WTC11 (cell line): ENCODE measurements around the gene ATP2B2.

Experiments
- IRF2 ChIP-seq: sonication (generic); formaldehyde crosslinking; IDR thresholded peaks from 2 replicates; pipeline ENCODE4 v1.8.0; 2022; ENCODE audit warnings: low read depth, missing genetic modification reagents, borderline replicate concordance
- SP1 ChIP-seq: sonication (generic); formaldehyde crosslinking; conservative IDR thresholded peaks from 2 replicates; pipeline ENCODE4 v1.8.1; 2022; ENCODE audit warnings: missing genetic modification reagents
- TF ChIP-seq, protein P1 (sequence below): sonication (generic); formaldehyde crosslinking; IDR thresholded peaks from 2 replicates; pipeline ENCODE4 v1.8.0; 2022; ENCODE audit warnings: mild to moderate bottlenecking, missing genetic modification reagents
- TF ChIP-seq, protein P2 (sequence below): fragments of 250-450 bp; sonication (Bioruptor Pico); IDR thresholded peaks from 2 replicates; pipeline ENCODE4 v1.9.0; 2021; ENCODE audit warnings: mild to moderate bottlenecking, borderline replicate concordance
- TF ChIP-seq, protein P3 (sequence below): fragments of 200-600 bp; IDR thresholded peaks from 2 replicates; pipeline ENCODE4 v1.8.0; 2022; ENCODE audit warnings: antibody characterized with exemption

- TF ChIP-seq, protein P1, sequence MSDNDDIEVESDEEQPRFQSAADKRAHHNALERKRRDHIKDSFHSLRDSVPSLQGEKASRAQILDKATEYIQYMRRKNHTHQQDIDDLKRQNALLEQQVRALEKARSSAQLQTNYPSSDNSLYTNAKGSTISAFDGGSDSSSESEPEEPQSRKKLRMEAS (CRISPR knock-in tag), result no peak
- TF ChIP-seq, protein P2, sequence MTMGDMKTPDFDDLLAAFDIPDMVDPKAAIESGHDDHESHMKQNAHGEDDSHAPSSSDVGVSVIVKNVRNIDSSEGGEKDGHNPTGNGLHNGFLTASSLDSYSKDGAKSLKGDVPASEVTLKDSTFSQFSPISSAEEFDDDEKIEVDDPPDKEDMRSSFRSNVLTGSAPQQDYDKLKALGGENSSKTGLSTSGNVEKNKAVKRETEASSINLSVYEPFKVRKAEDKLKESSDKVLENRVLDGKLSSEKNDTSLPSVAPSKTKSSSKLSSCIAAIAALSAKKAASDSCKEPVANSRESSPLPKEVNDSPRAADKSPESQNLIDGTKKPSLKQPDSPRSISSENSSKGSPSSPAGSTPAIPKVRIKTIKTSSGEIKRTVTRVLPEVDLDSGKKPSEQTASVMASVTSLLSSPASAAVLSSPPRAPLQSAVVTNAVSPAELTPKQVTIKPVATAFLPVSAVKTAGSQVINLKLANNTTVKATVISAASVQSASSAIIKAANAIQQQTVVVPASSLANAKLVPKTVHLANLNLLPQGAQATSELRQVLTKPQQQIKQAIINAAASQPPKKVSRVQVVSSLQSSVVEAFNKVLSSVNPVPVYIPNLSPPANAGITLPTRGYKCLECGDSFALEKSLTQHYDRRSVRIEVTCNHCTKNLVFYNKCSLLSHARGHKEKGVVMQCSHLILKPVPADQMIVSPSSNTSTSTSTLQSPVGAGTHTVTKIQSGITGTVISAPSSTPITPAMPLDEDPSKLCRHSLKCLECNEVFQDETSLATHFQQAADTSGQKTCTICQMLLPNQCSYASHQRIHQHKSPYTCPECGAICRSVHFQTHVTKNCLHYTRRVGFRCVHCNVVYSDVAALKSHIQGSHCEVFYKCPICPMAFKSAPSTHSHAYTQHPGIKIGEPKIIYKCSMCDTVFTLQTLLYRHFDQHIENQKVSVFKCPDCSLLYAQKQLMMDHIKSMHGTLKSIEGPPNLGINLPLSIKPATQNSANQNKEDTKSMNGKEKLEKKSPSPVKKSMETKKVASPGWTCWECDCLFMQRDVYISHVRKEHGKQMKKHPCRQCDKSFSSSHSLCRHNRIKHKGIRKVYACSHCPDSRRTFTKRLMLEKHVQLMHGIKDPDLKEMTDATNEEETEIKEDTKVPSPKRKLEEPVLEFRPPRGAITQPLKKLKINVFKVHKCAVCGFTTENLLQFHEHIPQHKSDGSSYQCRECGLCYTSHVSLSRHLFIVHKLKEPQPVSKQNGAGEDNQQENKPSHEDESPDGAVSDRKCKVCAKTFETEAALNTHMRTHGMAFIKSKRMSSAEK (CRISPR knock-in tag), result no peak
- TF ChIP-seq, protein P3, sequence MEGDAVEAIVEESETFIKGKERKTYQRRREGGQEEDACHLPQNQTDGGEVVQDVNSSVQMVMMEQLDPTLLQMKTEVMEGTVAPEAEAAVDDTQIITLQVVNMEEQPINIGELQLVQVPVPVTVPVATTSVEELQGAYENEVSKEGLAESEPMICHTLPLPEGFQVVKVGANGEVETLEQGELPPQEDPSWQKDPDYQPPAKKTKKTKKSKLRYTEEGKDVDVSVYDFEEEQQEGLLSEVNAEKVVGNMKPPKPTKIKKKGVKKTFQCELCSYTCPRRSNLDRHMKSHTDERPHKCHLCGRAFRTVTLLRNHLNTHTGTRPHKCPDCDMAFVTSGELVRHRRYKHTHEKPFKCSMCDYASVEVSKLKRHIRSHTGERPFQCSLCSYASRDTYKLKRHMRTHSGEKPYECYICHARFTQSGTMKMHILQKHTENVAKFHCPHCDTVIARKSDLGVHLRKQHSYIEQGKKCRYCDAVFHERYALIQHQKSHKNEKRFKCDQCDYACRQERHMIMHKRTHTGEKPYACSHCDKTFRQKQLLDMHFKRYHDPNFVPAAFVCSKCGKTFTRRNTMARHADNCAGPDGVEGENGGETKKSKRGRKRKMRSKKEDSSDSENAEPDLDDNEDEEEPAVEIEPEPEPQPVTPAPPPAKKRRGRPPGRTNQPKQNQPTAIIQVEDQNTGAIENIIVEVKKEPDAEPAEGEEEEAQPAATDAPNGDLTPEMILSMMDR, result no peak
- no peak for TF ChIP-seq SP1 (CRISPR knock-in tag)
- no peak for TF ChIP-seq IRF2 (CRISPR knock-in tag)
These were observed 136.9 kb downstream of the ATP2B2 start for GRCh38 chr3:10368512-10368911.
